Myocyte (in vitro differentiated cells): Measurements from ENCODE around the gene DGKQ. TPM values are rescaled to one million over a fixed set of nuclear protein-coding genes. Genes with fewer than 3 reads are reported as not detected.

ENCODE experiments used
- DNase-seq: peaks from one replicate; pipeline ENCODE4 v3.0.0-alpha.2; 2012; ENCODE audit warnings: low read depth
- total RNA-seq: library from RNA; depleted of rRNA; stranded (reverse); fragments of >200 nt; gene quantifications from 2 replicates; pipeline ENCODE4 v1.2.3, GENCODE V29; 2014

The DGKQ gene
- total RNA-seq, 1 donor from 2014 or later, result 10.2 TPM

- no peak for DNase-seq
Measured at GRCh38 chr4:962231-963208, 10.8 kb downstream of the DGKQ start.

DNA sequence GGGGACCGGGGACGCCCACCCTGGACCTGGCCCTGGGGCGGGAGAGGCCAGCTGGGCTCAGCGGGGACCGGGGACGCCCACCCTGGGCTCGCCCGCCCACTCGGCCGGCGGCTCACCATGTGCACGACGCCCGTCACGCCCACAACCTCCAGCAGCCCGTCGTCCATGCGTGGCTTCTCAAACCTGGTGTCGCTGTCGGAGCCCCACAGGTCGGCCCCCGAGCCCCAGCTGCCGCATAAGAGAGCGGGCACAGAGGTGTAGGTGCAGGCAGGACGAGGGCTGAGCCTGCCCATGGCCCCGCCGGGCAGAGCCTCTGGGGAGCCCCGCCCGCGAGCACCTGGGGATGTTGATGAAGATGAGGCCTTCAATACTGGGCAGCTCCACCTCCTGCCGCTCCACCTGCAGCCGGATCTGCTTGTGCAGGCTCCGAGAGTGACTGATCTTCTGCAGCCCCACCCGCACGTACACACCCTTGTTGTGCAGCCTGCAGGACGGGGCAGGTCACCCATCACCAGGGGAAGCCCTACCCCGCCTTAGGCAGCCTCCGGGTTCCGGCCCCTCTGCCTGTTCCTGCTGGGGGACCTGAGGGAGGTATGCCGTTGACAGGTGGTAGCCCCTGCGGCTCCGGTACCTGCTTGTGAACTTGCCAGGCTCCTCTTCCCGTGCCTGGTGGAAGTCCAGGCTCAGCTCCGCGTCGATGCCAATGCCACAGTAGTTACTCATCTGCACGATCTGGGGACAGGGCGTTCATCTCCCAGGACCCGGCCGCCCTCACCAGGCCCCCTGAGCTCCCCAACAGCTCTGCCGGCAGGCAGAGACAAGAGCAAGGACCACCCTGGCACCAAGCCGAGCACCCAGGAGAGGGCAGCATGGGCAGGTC is 11.8 kb downstream of the DGKQ start:
- no peak for DNase-seq

DNA sequence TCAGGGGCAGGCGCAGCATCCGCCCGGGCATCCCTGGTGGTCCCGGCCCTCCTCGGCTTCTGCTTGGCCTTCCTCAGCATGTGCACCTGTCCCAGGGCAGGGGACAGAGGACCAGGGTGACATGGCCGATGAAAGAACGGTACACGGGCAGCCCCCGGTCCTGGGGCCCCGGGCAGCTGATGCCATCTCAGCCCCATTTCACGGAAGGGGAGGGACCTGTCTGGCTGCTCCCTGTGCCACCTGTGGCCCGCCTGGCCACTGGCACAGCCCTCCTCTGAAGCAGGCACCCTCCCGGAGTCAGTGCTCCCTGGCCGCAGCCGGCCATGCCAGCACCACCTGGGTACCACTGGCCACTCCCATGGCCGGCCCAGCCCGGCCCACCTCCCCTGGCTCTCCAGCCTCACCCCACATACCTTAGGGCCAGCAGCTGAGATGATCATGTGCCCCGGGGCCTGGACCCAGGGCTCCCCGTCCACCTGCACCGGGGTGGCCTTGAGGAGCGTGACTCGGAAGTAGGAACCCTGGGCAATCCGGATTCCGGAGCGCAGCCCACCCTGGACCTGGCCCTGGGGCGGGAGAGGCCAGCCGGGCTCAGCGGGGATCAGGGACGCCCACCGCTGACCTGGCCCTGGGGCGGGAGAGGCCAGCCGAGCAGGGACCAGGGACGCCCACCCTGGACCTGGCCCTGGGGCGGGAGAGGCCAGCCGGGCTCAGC is 12.6 kb downstream of the DGKQ start:
- no peak for DNase-seq

GRCh38 chr4:960140-960635 is 13.2 kb downstream of the DGKQ start:
- DNase-seq, result no peak

DNA sequence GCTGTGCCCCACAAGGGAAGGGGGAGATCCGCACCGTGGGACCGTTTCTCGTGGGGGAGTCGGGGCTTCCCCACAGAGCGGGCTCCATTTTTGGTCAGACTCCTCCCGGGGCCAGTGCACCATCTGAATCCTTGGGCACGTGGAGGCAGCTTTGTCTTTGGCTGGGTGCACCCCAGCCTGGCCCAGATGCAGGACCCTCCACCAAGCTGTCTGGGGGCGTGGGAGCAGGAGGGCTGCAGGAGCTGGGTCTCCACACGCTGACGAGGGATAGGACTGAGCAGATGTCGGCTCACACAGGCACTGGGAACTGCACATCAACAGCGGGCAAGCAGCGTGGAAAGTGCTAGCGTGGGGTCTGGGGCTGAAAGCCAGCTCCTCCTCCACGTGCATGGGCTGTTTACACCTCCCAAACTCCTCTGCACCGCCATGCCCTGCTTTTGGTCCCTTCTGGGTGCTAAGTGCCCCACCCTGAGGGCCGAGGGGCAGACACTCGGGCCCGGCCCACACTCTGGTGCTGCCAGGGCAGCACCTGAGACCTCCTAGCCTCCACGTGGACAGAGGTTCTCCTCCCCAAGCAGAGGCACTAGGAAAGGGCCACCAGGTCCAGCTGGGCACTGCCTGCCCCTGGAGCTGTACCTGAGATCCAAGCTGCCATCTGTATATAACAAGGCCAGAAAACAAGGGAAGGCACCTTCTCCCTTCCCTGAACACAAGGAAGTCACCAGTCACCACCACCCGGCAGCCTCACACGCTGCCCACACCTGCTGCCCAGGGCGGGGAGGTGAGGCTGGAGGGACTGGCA is 13.8 kb downstream of the DGKQ start:
- no peak for DNase-seq

DNA sequence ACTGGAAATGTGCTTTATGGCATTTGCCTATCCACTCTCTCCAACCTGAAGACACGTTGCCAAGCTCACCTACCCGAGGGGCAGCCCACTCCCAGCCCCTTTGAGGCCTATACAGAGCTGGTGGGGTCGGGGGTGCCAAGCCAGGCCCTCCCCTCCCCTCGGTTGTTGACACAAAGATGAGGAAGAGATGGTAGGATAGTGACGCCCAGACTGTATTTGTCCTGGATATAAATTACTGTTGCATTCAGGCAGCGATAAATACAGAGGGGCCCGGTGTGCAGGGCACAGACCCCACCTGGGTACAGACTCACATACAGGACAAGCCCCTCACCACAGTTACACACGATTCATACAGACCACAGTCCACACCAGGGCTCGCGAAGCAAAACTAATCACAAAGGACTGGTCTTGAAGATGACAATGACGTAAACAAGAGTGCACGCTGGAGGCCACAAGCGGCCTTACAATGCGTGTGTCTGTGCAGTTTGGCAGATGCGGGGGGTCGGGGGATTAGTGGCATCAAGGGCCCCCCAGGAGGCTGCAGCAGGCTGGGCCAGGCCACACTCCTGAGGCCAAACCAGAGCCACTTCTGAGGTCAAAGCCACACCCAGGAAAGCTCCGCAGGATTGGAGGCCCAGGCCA is 14.6 kb downstream of the DGKQ start:
- no peak for DNase-seq

DNA sequence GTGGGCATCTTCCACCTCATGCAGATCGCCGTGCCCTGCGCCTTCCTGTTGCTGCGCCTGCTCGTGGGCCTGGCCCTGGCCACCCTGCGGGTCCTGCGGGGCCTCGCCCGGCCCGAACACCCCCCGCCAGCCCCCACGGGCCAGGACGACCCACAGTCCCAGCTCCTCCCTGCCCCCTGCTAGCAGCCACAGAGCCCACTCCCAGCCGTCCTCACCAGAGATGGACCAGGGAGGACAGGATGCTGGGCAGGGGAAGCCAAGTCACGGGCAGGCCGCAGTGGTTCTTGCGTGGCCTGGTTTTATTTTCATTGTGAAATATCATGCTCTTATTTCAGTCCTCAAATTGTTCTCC is 15.1 kb downstream of the DGKQ start:
- DNase-seq, result no peak

- DNase-seq, result no peak
Measured at GRCh38 chr4:957581-958313, 15.6 kb downstream of the DGKQ start.

GRCh38 chr4:957231-957580 is 16.2 kb downstream of the DGKQ start:
- DNase-seq, result no peak

DNA sequence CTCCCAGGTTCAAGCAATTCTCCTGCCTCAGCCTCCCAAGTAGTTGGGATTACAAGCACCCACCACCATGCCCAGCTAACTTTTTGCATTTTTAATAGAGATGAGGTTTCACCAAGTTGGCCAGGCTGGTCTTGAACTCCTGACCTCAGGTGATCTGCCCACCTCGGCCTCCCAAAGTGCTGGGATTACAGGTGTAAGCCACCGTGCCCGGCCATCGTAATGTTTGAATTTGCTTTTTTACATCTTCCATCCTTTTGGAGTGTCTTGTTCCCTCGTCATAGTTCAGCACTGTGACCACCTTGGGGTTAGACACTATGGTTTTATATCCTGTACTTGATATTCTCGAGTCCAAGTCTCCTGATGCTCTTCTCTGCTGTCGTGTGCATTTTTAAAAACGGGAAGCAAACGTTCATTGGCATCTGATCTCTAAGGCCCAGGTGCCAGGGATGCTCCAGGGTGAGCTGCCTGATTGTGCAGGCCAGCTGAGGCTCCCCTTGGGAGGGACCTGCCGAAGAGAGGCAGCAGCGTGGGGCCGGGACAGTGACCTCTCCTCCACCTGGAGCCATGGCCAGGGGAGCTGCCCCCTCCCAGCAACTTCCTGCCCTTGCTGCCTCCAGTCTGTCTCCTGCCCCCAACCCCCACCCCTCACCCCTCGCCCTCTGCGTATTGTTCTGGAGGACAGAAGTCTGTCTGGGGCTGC is 16.7 kb downstream of the DGKQ start:
- DNase-seq, result no peak

DNA sequence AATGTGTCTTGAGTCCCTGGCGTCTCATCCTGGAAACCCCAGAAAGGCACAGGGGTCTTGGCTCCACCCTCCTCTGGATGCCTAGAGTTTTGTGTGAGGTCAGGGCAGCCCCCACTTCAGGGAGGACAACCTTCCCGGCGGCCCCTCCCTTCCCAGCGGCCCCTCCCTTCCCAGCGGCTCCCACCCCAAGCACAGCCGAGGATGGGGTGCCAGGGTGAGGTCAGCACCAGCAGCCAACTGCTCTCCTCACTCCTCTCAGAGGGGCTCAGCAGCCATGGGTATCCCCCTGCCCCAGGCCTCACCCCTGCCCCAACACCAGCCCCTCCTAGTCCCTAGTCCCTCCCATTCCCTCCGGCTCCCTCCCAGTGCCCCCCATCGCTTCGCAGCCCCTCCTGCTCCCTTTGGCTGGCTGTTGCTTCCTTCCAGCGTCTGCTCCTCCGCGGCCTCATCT is 17.4 kb downstream of the DGKQ start:
- no peak for DNase-seq

DNA sequence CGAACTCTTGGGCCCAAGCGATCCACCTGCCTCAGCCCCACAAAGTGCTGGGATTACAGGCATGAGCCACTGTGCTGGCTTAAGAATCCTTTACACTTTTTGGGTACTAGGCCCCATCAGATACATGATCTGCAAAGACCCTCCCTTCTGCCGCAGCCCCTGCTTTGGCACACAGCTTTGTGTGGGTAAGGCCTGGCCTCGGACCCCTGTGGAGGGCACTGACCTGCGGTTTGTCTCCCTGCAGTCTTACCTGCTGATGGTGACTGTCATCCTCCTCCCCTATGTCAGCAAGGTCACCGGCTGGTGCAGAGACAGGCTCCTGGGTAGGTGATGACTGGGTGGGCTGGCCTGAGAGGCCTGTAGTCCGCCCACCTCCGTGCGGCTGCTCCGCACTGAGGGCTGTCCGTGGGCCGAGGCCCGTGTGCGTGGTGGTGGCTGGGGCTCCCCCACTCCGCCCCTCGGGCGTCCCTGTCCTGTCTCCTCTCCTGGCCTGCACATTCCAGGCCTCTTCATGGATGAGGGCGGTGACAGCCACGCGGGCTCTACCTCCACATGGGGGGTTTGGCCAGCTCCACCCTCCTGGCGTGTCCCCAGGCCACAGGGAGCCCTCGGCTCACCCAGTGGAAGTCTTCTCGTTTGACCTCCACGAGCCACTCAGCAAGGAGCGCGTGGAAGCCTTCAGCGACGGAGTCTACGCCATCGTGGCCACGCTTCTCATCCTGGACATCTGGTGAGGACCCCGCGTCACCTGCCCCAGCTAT is 18.0 kb downstream of the DGKQ start:
- DNase-seq, result no peak

DNA sequence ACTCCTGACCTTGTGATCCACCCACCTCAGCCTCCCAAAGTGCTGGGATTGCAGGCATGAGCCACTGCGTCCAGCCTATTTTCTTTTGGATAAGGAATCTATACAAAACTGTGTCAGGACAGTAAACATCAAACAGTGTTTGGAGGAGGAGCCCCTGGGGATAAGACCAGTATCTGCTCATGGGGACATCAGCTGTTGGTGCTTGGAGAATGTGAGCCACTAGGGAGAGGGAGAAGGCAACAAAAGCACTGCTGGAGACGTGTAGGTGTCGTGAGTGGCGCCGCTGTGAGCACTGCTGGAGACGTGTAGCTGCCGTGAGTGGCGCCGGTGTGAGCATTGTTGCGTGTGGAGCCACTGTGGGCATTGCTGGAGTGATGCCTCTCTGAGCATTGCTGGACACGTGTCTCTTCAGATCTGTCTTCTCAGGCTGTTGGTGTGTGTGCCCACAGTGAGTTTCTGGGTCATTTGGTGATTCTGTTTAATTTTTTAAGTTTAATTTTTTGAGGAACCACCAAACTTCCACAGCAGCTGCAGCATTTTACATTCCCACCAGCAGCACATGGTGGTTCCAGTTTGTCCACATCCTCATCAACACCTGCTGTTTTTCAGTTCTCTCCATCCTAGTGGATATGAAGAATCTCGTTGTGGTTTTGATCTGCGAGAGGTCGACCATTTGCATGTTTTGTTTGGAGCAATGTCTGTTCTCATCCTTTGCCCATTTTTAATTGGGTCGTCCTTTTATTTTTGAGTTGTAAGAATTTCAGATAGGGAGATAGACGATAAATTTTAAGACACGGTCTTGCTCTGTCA is 19.0 kb downstream of the DGKQ start:
- DNase-seq, result peak; percentile 80

GRCh38 chr4:953574-953915 is 19.8 kb downstream of the DGKQ start:
- no peak for DNase-seq

DNA sequence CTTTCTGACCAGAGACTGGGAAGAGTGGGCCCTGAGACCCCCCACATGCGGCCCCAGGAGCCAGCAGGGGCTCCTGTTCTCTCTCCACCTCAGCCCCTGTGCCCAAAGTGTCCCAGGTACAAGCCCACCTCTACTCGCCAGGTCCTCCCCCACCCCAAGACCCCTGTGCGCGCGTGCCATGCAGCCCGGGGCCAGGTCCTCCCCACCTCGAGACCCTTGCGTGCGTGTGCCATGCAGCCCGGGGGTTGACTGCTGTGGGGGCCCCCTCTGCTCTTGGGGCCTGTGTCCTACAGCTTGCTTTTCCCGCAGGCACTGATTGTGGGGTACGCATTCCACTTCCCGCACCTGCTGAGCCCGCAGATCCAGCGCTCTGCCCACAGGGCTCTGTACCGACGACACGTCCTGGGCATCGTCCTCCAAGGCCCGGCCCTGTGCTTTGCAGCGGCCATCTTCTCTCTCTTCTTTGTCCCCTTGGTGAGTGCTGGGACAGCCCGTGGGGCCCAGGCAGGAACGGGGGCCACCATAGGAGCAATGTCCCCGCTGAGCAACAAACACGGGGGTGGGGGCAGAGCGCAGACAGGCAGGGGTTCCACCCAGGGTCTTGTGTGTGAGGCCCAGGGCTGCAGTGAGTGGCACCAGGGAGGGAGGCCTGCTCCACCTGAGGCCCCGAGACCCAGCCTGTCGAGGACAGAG is 20.3 kb downstream of the DGKQ start:
- DNase-seq, result no peak
